ENCODE data around the gene CCR4. TPM values are rescaled to one million over a fixed set of nuclear protein-coding genes. Genes with fewer than 3 reads are reported as not detected.
A peak's percentile ranks its signal among the peaks of the same experiment; 100 is the strongest.
"Not testable (repeated sequence)": the region's sequence is repeated elsewhere in the genome, so short reads cannot be mapped to it uniquely, and the experiment has no call there.

Gene CCR4
- total RNA-seq, 1 experiment from 2014 or later, result 0.10 TPM

DNA sequence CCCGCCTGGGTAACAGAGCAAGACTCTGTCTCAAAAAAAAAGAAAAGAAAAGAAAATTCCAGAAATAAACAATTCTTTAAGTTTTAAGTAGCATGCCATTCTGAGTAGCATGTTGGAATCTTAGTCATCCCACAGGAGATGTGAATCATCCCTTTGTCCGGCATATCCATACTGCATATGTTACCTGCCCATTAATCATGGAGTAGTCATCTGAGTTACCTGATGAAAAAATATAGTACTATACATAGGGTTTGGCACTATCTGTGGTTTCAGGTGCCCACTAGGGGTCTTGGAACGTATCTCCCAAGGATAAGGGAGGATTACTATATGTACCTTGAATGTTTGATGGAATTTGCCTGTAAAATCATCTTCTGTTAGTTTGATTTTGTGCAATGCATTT, 6.3 kb upstream of the CCR4 start:
- Histone ChIP-seq H3K4me3 (ENCODE audit: low read depth in 2 of 2, low read length in 2 of 2) (no peak overlapping the region), H3K4me1 (ENCODE audit: control insufficient read depth, insufficient read depth, low read length) (no peaks in the 10 kb centered on the region), H3K27me3 (ENCODE audit: control insufficient read depth, insufficient read depth, low read length) (no peaks in the 10 kb centered on the region), H3K36me3 (ENCODE audit: control insufficient read depth, insufficient read depth, low read length) (no peaks in the 10 kb centered on the region), H3K27ac (ENCODE audit: low read length) (no peak overlapping the region), H3K9me3 (ENCODE audit: control insufficient read depth, insufficient read depth, low read depth, low read length) (no peaks in the 10 kb centered on the region)
- no peak for DNase-seq (ENCODE audit: low read depth, low spot score)
- BruUV-seq (replicated peaks), result no TSS peak
- ChIA-PET CTCF (no interaction called here), POLR2A (no interaction called here)
- in situ Hi-C loops (cut with HindIII; ENCODE audit: low pct_unique_long_range_greater_than_20kb, low sequenced_read_pairs) (no loop called here), intact Hi-C loops (cut with micrococcal nuclease; ENCODE audit: unreplicated experiment) (loop anchor here (5.0 kb wide), 2 partner anchors 127 to 427 kb away; no protein-coding TSS in a partner anchor)
- TF ChIP-seq CTCF (IDR thresholded peaks at IDR 0.05) (no peak), REST (IDR thresholded peaks at IDR 0.05; ENCODE audit: insufficient read depth in 1 of 2, low read depth in 2 of 2, low read length in 1 of 2) (no peak), SIN3A (IDR thresholded peaks at IDR 0.05; ENCODE audit: borderline replicate concordance, insufficient read depth, low read depth, low read length) (no peak), TCF7L2 (IDR thresholded peaks at IDR 0.05; ENCODE audit: low read depth, low read length) (no peak), POLR2AphosphoS5 (IDR thresholded peaks at IDR 0.05; ENCODE audit: low read depth, low read length) (no peak)
- ATAC-seq, result no peak

DNA sequence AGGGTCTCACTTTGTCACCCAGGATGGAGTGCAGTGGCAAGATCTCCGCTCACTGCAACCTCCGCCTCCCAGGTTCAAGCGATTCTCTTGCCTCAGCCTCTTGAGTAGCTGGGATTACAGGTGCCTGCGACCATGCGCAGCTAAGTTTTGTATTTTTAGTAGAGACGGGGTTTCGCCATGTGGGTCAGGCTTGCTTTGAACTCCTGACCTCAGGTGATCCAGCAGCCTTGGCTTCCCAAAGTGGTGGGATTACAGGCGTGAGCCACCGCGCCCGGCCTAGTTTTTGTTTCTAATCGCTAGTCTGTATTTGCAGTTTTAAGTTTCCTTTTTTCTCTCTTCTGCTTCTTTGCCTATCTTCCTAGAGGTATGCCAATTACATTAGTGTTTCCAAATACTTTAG, 5.8 kb upstream of the CCR4 start:
- ATAC-seq; BruUV-seq (replicated peaks); DNase-seq (ENCODE audit: low read depth, low spot score); in situ Hi-C loops (cut with HindIII; ENCODE audit: low pct_unique_long_range_greater_than_20kb, low sequenced_read_pairs); POLR2A ChIA-PET; H3K27me3 ChIP-seq (ENCODE audit: control insufficient read depth, insufficient read depth, low read length); H3K4me3 ChIP-seq (ENCODE audit: low read depth in 2 of 2, low read length in 2 of 2); H3K9me3 ChIP-seq (ENCODE audit: control insufficient read depth, insufficient read depth, low read depth, low read length); CTCF ChIA-PET; H3K27ac ChIP-seq (ENCODE audit: low read length); H3K36me3 ChIP-seq (ENCODE audit: control insufficient read depth, insufficient read depth, low read length); H3K4me1 ChIP-seq (ENCODE audit: control insufficient read depth, insufficient read depth, low read length): not testable (repeated sequence)
- intact Hi-C loops (cut with micrococcal nuclease; ENCODE audit: unreplicated experiment), result loop anchor here (5.0 kb wide), 2 partner anchors 127 to 427 kb away; no protein-coding TSS in a partner anchor

- TF ChIP-seq CTCF (IDR thresholded peaks at IDR 0.05) (no peak), TCF7L2 (IDR thresholded peaks at IDR 0.05; ENCODE audit: low read depth, low read length) (no peak), REST (IDR thresholded peaks at IDR 0.05; ENCODE audit: insufficient read depth in 1 of 2, low read depth in 2 of 2, low read length in 1 of 2) (no peak), SIN3A (IDR thresholded peaks at IDR 0.05; ENCODE audit: borderline replicate concordance, insufficient read depth, low read depth, low read length) (no peak)
- no peak overlapping the region for H3K27ac ChIP-seq (ENCODE audit: low read length)
- POLR2A ChIA-PET, result interaction anchor here (0.6 kb wide), 1 partner anchor 510 kb away, joined by 4 read pairs; no protein-coding TSS in a partner anchor
- ATAC-seq (peak; percentile 65), DNase-seq (ENCODE audit: low read depth, low spot score) (no peak)
- H3K9me3 ChIP-seq (ENCODE audit: control insufficient read depth, insufficient read depth, low read depth, low read length), result no peaks in the 10 kb centered on the region
- in situ Hi-C loops (cut with HindIII; ENCODE audit: low pct_unique_long_range_greater_than_20kb, low sequenced_read_pairs) (no loop called here), intact Hi-C loops (cut with micrococcal nuclease; ENCODE audit: unreplicated experiment) (loop anchor here (5.0 kb wide), 2 partner anchors 125 to 425 kb away; no protein-coding TSS in a partner anchor)
- no TSS peak for BruUV-seq (replicated peaks)
- H3K36me3 ChIP-seq (ENCODE audit: control insufficient read depth, insufficient read depth, low read length), result no peaks in the 10 kb centered on the region
- H3K4me1 ChIP-seq (ENCODE audit: control insufficient read depth, insufficient read depth, low read length), result no peaks in the 10 kb centered on the region
- H3K4me3 ChIP-seq (ENCODE audit: low read depth in 2 of 2, low read length in 2 of 2), result no peak overlapping the region
- CTCF ChIA-PET, result interaction anchor here (1.3 to 2.3 kb wide), 3 partner anchors 115 to 425 kb away, joined by 3 to 15 read pairs (median 3); no protein-coding TSS in a partner anchor
- H3K27me3 ChIP-seq (ENCODE audit: control insufficient read depth, insufficient read depth, low read length), result no peaks in the 10 kb centered on the region
These were observed 4.3 kb upstream of the CCR4 start for GRCh38 chr3:32946973-32947788.
